Astrocyte of the cerebellum (primary cell): ENCODE results near the gene TSGA10IP.

Experiments
- DNase-seq: peaks from one replicate; pipeline ENCODE4 v3.0.0-alpha.2; 2011; ENCODE audit warnings: low read depth
- H3K4me3 ChIP-seq: 2 replicates; pipeline ENCODE4 v1.5.1; 2011; ENCODE audit warnings: mild to moderate bottlenecking, low read depth, low read length, moderate library complexity
- CTCF ChIP-seq: IDR thresholded peaks from 2 replicates; pipeline ENCODE4 v1.5.1; 2012; ENCODE audit warnings: low read length, low read depth, moderate library complexity, mild to moderate bottlenecking; ENCODE audit errors: missing control alignments
- in situ Hi-C: cut with HindIII; loops from 2 replicates; pipeline ENCODE4 v1.10.0; 2017; ENCODE audit warnings: low sequenced_read_pairs

The TSGA10IP gene

GRCh38 chr11:65967329-65967934 is 22.2 kb downstream of the TSGA10IP start:
- no peak overlapping the region for H3K4me3 ChIP-seq
- in situ Hi-C loops: no loop called here
- TF ChIP-seq CTCF: no peak
- DNase-seq: no peak

- H3K4me3 ChIP-seq: no peak overlapping the region
- TF ChIP-seq CTCF: no peak
- in situ Hi-C loops: no loop called here
Measured at GRCh38 chr11:65968600-65969482, 23.6 kb downstream of the TSGA10IP start.

GRCh38 chr11:65972116-65972515 is 26.8 kb downstream of the TSGA10IP start:
- no peak overlapping the region for H3K4me3 ChIP-seq
- no peak for TF ChIP-seq CTCF
- in situ Hi-C loops: no loop called here
- DNase-seq: no peak

More at GRCh38 chr11:65968600-65969482, 23.6 kb downstream of the TSGA10IP start:
- no peak for DNase-seq

GRCh38 chr11:65973439-65974110 is 28.3 kb downstream of the TSGA10IP start:
- no peak for DNase-seq
- TF ChIP-seq CTCF: no peak
- H3K4me3 ChIP-seq: no peak overlapping the region
- in situ Hi-C loops: no loop called here

GRCh38 chr11:65975771-65976170 is 30.5 kb downstream of the TSGA10IP start:
- DNase-seq: no peak
- in situ Hi-C loops: no loop called here
- no peak for TF ChIP-seq CTCF
- no peak overlapping the region for H3K4me3 ChIP-seq
